H9 (cell line): ENCODE results near the gene PRRX2. TPM values are rescaled to one million over a fixed set of nuclear protein-coding genes. Genes with fewer than 3 reads are reported as not detected.

Experiments
- DNase-seq: peaks from one replicate; pipeline ENCODE4 v3.0.0-alpha.2; 2017
- H2AFZ ChIP-seq: one replicate; pipeline ENCODE4 v1.6.1; 2013; ENCODE audit warnings: mild to moderate bottlenecking, low read length, control low read depth, moderate library complexity
- H2AK5ac ChIP-seq: 2 replicates; pipeline ENCODE4 v1.6.1; 2013; ENCODE audit warnings: low read length, control low read depth, mixed read lengths; ENCODE audit not compliant: insufficient read length
- H2BK120ac ChIP-seq: one replicate; pipeline ENCODE4 v1.6.1; 2013; ENCODE audit warnings: low read depth, mild to moderate bottlenecking, low read length, control low read depth, inconsistent platforms; ENCODE audit not compliant: poor library complexity, severe bottlenecking
- H2BK12ac ChIP-seq: 2 replicates; pipeline ENCODE4 v1.6.1; 2013; ENCODE audit warnings: low read length, control low read depth, mixed read lengths, low read depth; ENCODE audit not compliant: insufficient read length
- H2BK15ac ChIP-seq: 2 replicates; pipeline ENCODE4 v1.6.1; 2013; ENCODE audit warnings: low read depth, low read length, control low read depth
- H2BK20ac ChIP-seq: one replicate; pipeline ENCODE4 v1.6.1; 2013; ENCODE audit warnings: low read depth, mild to moderate bottlenecking, low read length, control low read depth, inconsistent platforms; ENCODE audit not compliant: poor library complexity, severe bottlenecking
- H2BK5ac ChIP-seq: 2 replicates; pipeline ENCODE4 v1.6.1; 2013; ENCODE audit warnings: low read length, control low read depth, mixed read lengths; ENCODE audit not compliant: insufficient read length
- H3K14ac ChIP-seq: 2 replicates; pipeline ENCODE4 v1.6.1; 2013; ENCODE audit warnings: low read length, control low read depth; ENCODE audit not compliant: insufficient read depth
- H3K18ac ChIP-seq: 2 replicates; pipeline ENCODE4 v1.6.1; 2013; ENCODE audit warnings: low read depth, mild to moderate bottlenecking, mixed read lengths, low read length, control low read depth; ENCODE audit not compliant: insufficient read length
- H3K23ac ChIP-seq: 2 replicates; pipeline ENCODE4 v1.6.1; 2013; ENCODE audit warnings: low read length, control low read depth, mixed read lengths, low read depth; ENCODE audit not compliant: insufficient read length
- H3K23me2 ChIP-seq: 2 replicates; pipeline ENCODE4 v1.6.1; 2013; ENCODE audit warnings: low read depth, mild to moderate bottlenecking, mixed read lengths, low read length, control low read depth; ENCODE audit not compliant: insufficient read length, poor library complexity, severe bottlenecking
- H3K27ac ChIP-seq: 2 replicates; pipeline ENCODE4 v1.5.1; 2013; ENCODE audit warnings: low read length, control low read depth, mixed read lengths, low read depth; ENCODE audit not compliant: insufficient read length
- H3K27me3 ChIP-seq: 2 replicates; pipeline ENCODE4 v1.6.1; 2013; ENCODE audit warnings: low read length, control low read depth, inconsistent platforms; ENCODE audit not compliant: insufficient read depth
- H3K4ac ChIP-seq: 2 replicates; pipeline ENCODE4 v1.6.1; 2013; ENCODE audit warnings: low read depth, mild to moderate bottlenecking, control low read depth, inconsistent platforms, low read length, moderate library complexity
- H3K4me1 ChIP-seq: 2 replicates; pipeline ENCODE4 v1.6.1; 2013; ENCODE audit warnings: low read length, control low read depth, inconsistent platforms; ENCODE audit not compliant: insufficient read depth
- H3K4me2 ChIP-seq: 2 replicates; pipeline ENCODE4 v1.6.1; 2013; ENCODE audit warnings: low read length, control low read depth, mixed read lengths; ENCODE audit not compliant: insufficient read length, insufficient read depth
- H3K56ac ChIP-seq: 2 replicates; pipeline ENCODE4 v1.6.1; 2013; ENCODE audit warnings: low read depth, mild to moderate bottlenecking, mixed read lengths, low read length, control low read depth; ENCODE audit not compliant: insufficient read length
- H3K79me1 ChIP-seq: 2 replicates; pipeline ENCODE4 v1.6.1; 2013; ENCODE audit warnings: low read depth, mild to moderate bottlenecking, moderate library complexity, low read length, control low read depth, inconsistent platforms; ENCODE audit not compliant: insufficient read depth, poor library complexity, severe bottlenecking
- H3K79me2 ChIP-seq: 2 replicates; pipeline ENCODE4 v1.6.1; 2013; ENCODE audit warnings: low read length, control low read depth, inconsistent platforms; ENCODE audit not compliant: insufficient read depth
- H3K9ac ChIP-seq: 2 replicates; pipeline ENCODE4 v1.6.1; 2013; ENCODE audit warnings: low read length, control low read depth, mixed read lengths; ENCODE audit not compliant: insufficient read length; ENCODE audit errors: extremely low read depth
- H3K9me3 ChIP-seq: one replicate; pipeline ENCODE4 v1.6.1; 2013; ENCODE audit warnings: low read depth, low read length, inconsistent platforms; ENCODE audit not compliant: control insufficient read depth
- H3T11ph ChIP-seq: one replicate; pipeline ENCODE4 v1.6.1; 2013; ENCODE audit warnings: mild to moderate bottlenecking, low read length, control low read depth, inconsistent platforms
- H4K20me1 ChIP-seq: one replicate; pipeline ENCODE4 v1.6.1; 2013; ENCODE audit not compliant: control insufficient read depth, insufficient read length, insufficient read depth
- H4K5ac ChIP-seq: 2 replicates; pipeline ENCODE4 v1.6.1; 2013; ENCODE audit warnings: low read depth, mild to moderate bottlenecking, mixed read lengths, low read length, control low read depth; ENCODE audit not compliant: insufficient read length
- H4K8ac ChIP-seq: replicated peaks from 2 replicates; pipeline ENCODE4 v1.6.1; 2013; ENCODE audit warnings: low read length, control low read depth, mixed read lengths, low read depth; ENCODE audit not compliant: insufficient read length
- H4K91ac ChIP-seq: 2 replicates; pipeline ENCODE4 v1.6.1; 2013; ENCODE audit warnings: low read depth, mild to moderate bottlenecking, moderate library complexity, mixed read lengths, low read length, control low read depth; ENCODE audit not compliant: insufficient read length
- H3K27ac Mint-ChIP-seq, 3 experiments: 2 replicates in 2 of 3; 3 replicates in 1 of 3; pipeline ENCODE4 v1.8.0; 2020 to 2021; ENCODE audit warnings: mixed read lengths in 3 of 3, mild to moderate bottlenecking in 1 of 3, moderate library complexity in 1 of 3
- H3K27me3 Mint-ChIP-seq: 2 replicates; pipeline ENCODE4 v1.8.0; 2021; ENCODE audit warnings: low read depth, mild to moderate bottlenecking, moderate library complexity, mixed read lengths
- H3K36me3 Mint-ChIP-seq, 3 experiments: 2 replicates in 2 of 3; 3 replicates in 1 of 3; pipeline ENCODE4 v1.8.0; 2020 to 2021; ENCODE audit warnings: low read depth in 3 of 3, mixed read lengths in 3 of 3; ENCODE audit not compliant: insufficient read depth in 1 of 3
- H3K4me1 Mint-ChIP-seq, 2 experiments: 2 replicates each; pipeline ENCODE4 v1.8.0; 2020; ENCODE audit warnings: mixed read lengths in 2 of 2
- H3K4me3 Mint-ChIP-seq, 2 experiments: 2 replicates in 1 of 2; 3 replicates in 1 of 2; pipeline ENCODE4 v1.8.0; 2020 to 2021; ENCODE audit warnings: mild to moderate bottlenecking in 2 of 2, mixed read lengths in 2 of 2, moderate library complexity in 1 of 2
- H3K9me3 Mint-ChIP-seq, 2 experiments: 2 replicates in 1 of 2; 3 replicates in 1 of 2; pipeline ENCODE4 v1.8.0; 2020; ENCODE audit warnings: mild to moderate bottlenecking in 2 of 2, mixed read lengths in 2 of 2, moderate library complexity in 1 of 2
- WGBS: extraction: QIAGEN DNeasy Blood & Tissue Kit; methylation state at CpG from one replicate; pipeline ENCODE4 v1.1.7; 2013; ENCODE audit warnings: missing lambda C conversion rate, low lambda C conversion rate, mixed read lengths; ENCODE audit not compliant: insufficient read length; ENCODE audit errors: extremely low coverage; 5-methylcytosine and 5-hydroxymethylcytosine counted together
- total RNA-seq: library from RNA; stranded (reverse); gene quantifications from 2 replicates; pipeline ENCODE4 v1.2.1, GENCODE V29; 2021
- TF ChIP-seq, protein P1 (sequence below): fragments of 200-600 bp; sonication (generic); conservative IDR thresholded peaks from 3 replicates; pipeline ENCODE4 v1.8.0; 2021; ENCODE audit warnings: antibody characterized with exemption, mild to moderate bottlenecking

Gene PRRX2
- total RNA-seq, 1 experiment from 2014 or later: 3.9 TPM

DNA sequence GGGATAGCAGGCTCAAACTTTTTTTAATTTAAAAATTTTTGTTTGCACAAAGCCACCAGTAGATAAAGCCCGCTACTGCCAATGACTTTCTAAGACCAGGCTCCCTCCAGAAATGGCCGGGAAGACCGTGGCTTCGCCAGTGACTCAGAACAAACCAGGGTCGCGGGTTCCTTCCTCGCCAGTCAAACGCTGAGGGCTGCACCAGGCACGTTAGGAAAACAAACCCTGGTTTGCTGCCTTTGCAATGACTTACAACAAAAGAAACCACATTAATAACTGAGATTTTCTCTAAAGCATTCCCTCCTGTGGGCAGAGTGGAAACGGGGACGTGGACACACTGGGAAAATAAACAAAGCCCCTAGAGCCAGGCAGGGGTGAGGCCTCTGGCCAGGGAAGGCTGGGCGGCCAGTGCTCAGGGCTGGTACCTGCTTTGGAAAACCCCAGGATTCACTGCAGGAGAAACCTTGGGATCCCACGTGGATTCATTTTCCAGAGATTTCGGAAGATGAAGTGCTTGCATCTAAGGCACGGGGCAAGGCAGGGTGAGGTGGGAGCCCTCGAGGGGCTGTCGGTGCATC lies 3.8 kb downstream of the PRRX2 start:
- H3K36me3 Mint-ChIP-seq: no peaks in the 10 kb centered on the region; a peak in 1 of 7 replicates
- no peak overlapping the region for H3K4me3 Mint-ChIP-seq
- Histone ChIP-seq H3K27ac (no peak overlapping the region), H4K5ac (no peak overlapping the region), H2BK12ac (no peak overlapping the region), H4K91ac (no peak overlapping the region), H3K27me3 (no peaks in the 10 kb centered on the region; the same call in 1 of the 2 replicates), H3K23me2 (peaks cover 3% of the 10 kb centered on the region), H2BK15ac (no peak overlapping the region), H3K4me2 (no peak overlapping the region), H2BK5ac (no peak overlapping the region), H2BK20ac (no peak overlapping the region), H2AFZ (no peak overlapping the region), H3K4me1 (no peaks in the 10 kb centered on the region; the same call in 1 of the 2 replicates), H3K56ac (no peak overlapping the region), H2AK5ac (no peak overlapping the region), H3K18ac (no peak overlapping the region), H3K79me1 (no peaks in the 10 kb centered on the region), H3K23ac (no peak overlapping the region), H2BK120ac (no peak overlapping the region), H3K14ac (no peak overlapping the region), H4K8ac (no peak overlapping the region), H3T11ph (no peak overlapping the region), H4K20me1 (no peaks in the 10 kb centered on the region), H3K4ac (no peak overlapping the region), H3K9me3 (no peaks in the 10 kb centered on the region), H3K79me2 (no peaks in the 10 kb centered on the region), H3K9ac (no peak overlapping the region)
- WGBS: no CpG with 5 or more reads among the region's 17 CpGs
- H3K9me3 Mint-ChIP-seq: no peaks in the 10 kb centered on the region; a peak in 1 of 5 replicates
- H3K4me1 Mint-ChIP-seq: peaks cover 13 to 16% of the 10 kb centered on the region in 2 experiments
- peaks cover 33% of the 10 kb centered on the region for H3K27me3 Mint-ChIP-seq
- no peak for DNase-seq
- TF ChIP-seq, protein P1, sequence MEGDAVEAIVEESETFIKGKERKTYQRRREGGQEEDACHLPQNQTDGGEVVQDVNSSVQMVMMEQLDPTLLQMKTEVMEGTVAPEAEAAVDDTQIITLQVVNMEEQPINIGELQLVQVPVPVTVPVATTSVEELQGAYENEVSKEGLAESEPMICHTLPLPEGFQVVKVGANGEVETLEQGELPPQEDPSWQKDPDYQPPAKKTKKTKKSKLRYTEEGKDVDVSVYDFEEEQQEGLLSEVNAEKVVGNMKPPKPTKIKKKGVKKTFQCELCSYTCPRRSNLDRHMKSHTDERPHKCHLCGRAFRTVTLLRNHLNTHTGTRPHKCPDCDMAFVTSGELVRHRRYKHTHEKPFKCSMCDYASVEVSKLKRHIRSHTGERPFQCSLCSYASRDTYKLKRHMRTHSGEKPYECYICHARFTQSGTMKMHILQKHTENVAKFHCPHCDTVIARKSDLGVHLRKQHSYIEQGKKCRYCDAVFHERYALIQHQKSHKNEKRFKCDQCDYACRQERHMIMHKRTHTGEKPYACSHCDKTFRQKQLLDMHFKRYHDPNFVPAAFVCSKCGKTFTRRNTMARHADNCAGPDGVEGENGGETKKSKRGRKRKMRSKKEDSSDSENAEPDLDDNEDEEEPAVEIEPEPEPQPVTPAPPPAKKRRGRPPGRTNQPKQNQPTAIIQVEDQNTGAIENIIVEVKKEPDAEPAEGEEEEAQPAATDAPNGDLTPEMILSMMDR: no peak
- no peak overlapping the region for H3K27ac Mint-ChIP-seq
